HG03558 (cell line): ENCODE measurements around the gene FNDC3A.
"Not testable (repeated sequence)": the region's sequence is repeated elsewhere in the genome, so short reads cannot be mapped to it uniquely, and the experiment has no call there.

Experiments used
- ATAC-seq: cut with Tn5 transposase; IDR thresholded peaks from one replicate; pipeline ENCODE4 v1.9.1; 2021; ENCODE audit warnings: moderate number of reproducible peaks; ENCODE audit not compliant: unreplicated experiment; ENCODE audit errors: extremely low read depth

Gene FNDC3A

GRCh38 chr13:48976576-48977285 lies 1.0 kb downstream of the FNDC3A start:
- ATAC-seq: no peak

GRCh38 chr13:48977286-48977625 lies 1.5 kb downstream of the FNDC3A start:
- ATAC-seq: no peak

- no peak for ATAC-seq
These were observed 2.3 kb downstream of the FNDC3A start for GRCh38 chr13:48977973-48978372.

GRCh38 chr13:48978942-48979601 lies 3.4 kb downstream of the FNDC3A start:
- ATAC-seq: no peak

GRCh38 chr13:48979892-48980291 lies 4.2 kb downstream of the FNDC3A start:
- ATAC-seq: peak; percentile 35

GRCh38 chr13:48983331-48983730 lies 7.6 kb downstream of the FNDC3A start:
- ATAC-seq: no peak

GRCh38 chr13:48985756-48986155 lies 10.0 kb downstream of the FNDC3A start:
- ATAC-seq: no peak

GRCh38 chr13:48990900-48991299 lies 15.2 kb downstream of the FNDC3A start:
- ATAC-seq: no peak

- no peak for ATAC-seq
These were observed 17.4 kb downstream of the FNDC3A start for GRCh38 chr13:48993150-48993549.

GRCh38 chr13:48994706-48995105 lies 19.0 kb downstream of the FNDC3A start:
- ATAC-seq: no peak

- ATAC-seq: no peak
These were observed 23.1 kb downstream of the FNDC3A start for GRCh38 chr13:48998641-48999292.

- no peak for ATAC-seq
These were observed 24.5 kb downstream of the FNDC3A start for GRCh38 chr13:49000247-49000646.

- ATAC-seq: not testable (repeated sequence)
These were observed 43.4 kb downstream of the FNDC3A start for GRCh38 chr13:49018986-49019635.

- no peak for ATAC-seq
These were observed 44.6 kb downstream of the FNDC3A start for GRCh38 chr13:49020328-49020727.

GRCh38 chr13:49020940-49021553 lies 45.3 kb downstream of the FNDC3A start:
- no peak for ATAC-seq

- no peak for ATAC-seq
These were observed 46.2 kb downstream of the FNDC3A start for GRCh38 chr13:49021953-49022352.

GRCh38 chr13:49022472-49023144 lies 46.9 kb downstream of the FNDC3A start:
- ATAC-seq: no peak

- no peak for ATAC-seq
These were observed 47.7 kb downstream of the FNDC3A start for GRCh38 chr13:49023431-49023830.

- ATAC-seq: no peak
These were observed 51.1 kb downstream of the FNDC3A start for GRCh38 chr13:49026851-49027250.

- ATAC-seq: no peak
These were observed 53.9 kb downstream of the FNDC3A start for GRCh38 chr13:49029570-49029969.
